HEK293 (cell line): ENCODE measurements around the gene DLEC1.

Experiments
- IKZF3 ChIP-seq: fragments of 450-650 bp; IDR thresholded peaks from 2 replicates; pipeline ENCODE4 v1.5.0; 2018; ENCODE audit warnings: missing biosample characterization, mild to moderate bottlenecking, missing genetic modification characterization, moderate library complexity
- KLF8 ChIP-seq: fragments of 450-650 bp; formaldehyde crosslinking; IDR thresholded peaks from 2 replicates; pipeline ENCODE4 v1.5.1; 2016; ENCODE audit warnings: missing biosample characterization, missing genetic modification characterization
- SETDB1 ChIP-seq: IDR thresholded peaks from one replicate; pipeline ENCODE4 v1.6.1; 2017; ENCODE audit warnings: mild to moderate bottlenecking, low read length, moderate library complexity, mixed read lengths; ENCODE audit not compliant: insufficient read length
- ZNF121 ChIP-seq: fragments of 450-650 bp; formaldehyde crosslinking; IDR thresholded peaks from 2 replicates; pipeline ENCODE4 v1.5.1; 2016; ENCODE audit warnings: missing biosample characterization, missing genetic modification characterization
- ZNF174 ChIP-seq: fragments of 450-650 bp; formaldehyde crosslinking; IDR thresholded peaks from 2 replicates; pipeline ENCODE4 v1.5.0; 2017; ENCODE audit warnings: missing biosample characterization, mild to moderate bottlenecking, missing genetic modification characterization
- ZNF48 ChIP-seq: fragments of 450-650 bp; formaldehyde crosslinking; IDR thresholded peaks from 2 replicates; pipeline ENCODE4 v1.5.1; 2016; ENCODE audit warnings: missing biosample characterization, missing genetic modification characterization
- ZNF837 ChIP-seq: fragments of 450-650 bp; formaldehyde crosslinking; IDR thresholded peaks from 2 replicates; pipeline ENCODE4 v1.5.1; 2016; ENCODE audit warnings: missing biosample characterization, missing genetic modification characterization
- TF ChIP-seq, protein P1 (sequence below): fragments of 450-650 bp; formaldehyde crosslinking; IDR thresholded peaks from 2 replicates; pipeline ENCODE4 v1.5.1; 2016; ENCODE audit warnings: missing biosample characterization, missing genetic modification characterization
- TF ChIP-seq, protein P2 (sequence below): IDR thresholded peaks from 2 replicates; pipeline ENCODE4 v1.6.1; 2011; ENCODE audit warnings: mild to moderate bottlenecking, low read depth, low read length, borderline replicate concordance
- TF ChIP-seq, protein P3 (sequence below): fragments of 450-650 bp; formaldehyde crosslinking; IDR thresholded peaks from 2 replicates; pipeline ENCODE4 v1.5.1; 2017; ENCODE audit warnings: missing biosample characterization, missing genetic modification characterization
- TF ChIP-seq, protein P4 (sequence below): fragments of 450-650 bp; formaldehyde crosslinking; IDR thresholded peaks from 2 replicates; pipeline ENCODE4 v1.5.1; 2016; ENCODE audit warnings: missing biosample characterization, missing genetic modification characterization, low read depth
- TF ChIP-seq, protein P5 (sequence below): fragments of 450-650 bp; formaldehyde crosslinking; IDR thresholded peaks from 2 replicates; pipeline ENCODE4 v1.5.1; 2016; ENCODE audit warnings: missing biosample characterization, missing genetic modification characterization, borderline replicate concordance
- TF ChIP-seq, protein P6 (sequence below): fragments of 450-650 bp; formaldehyde crosslinking; IDR thresholded peaks from 2 replicates; pipeline ENCODE4 v1.5.1; 2016; ENCODE audit warnings: missing biosample characterization, missing genetic modification characterization

DNA sequence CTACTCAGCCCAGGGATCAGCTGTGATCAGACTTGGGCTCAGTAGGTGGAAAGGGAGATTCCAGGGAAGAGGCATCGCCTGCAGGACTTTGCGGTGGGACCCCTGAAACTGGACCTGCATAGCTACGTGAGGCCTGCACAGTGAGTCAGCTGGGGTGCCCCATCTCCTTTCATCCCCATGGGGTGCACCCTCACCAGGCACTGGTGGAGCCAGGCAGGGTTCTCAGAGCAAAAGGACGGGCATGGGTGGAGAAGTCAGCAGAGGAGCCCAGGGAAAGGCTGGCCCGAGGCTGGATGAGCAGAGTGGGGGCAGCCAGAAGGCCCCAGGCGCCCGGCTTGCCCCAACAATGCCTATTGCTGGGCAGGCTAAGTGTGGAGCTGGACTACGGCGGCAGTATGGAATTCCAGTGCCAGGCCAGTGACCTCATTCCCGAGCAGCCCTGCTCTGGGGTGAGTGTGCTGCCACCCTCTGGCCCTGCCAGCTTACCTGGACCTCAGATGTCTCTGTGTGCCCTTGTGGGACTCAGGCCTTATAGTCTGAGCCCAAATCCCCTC is 78.2 kb downstream of the DLEC1 start:
- no peak for TF ChIP-seq IKZF3
- no peak for TF ChIP-seq ZNF837
- no peak for TF ChIP-seq ZNF48 (tag by site-specific recombination)
- no peak for TF ChIP-seq SETDB1
- TF ChIP-seq, protein P1, sequence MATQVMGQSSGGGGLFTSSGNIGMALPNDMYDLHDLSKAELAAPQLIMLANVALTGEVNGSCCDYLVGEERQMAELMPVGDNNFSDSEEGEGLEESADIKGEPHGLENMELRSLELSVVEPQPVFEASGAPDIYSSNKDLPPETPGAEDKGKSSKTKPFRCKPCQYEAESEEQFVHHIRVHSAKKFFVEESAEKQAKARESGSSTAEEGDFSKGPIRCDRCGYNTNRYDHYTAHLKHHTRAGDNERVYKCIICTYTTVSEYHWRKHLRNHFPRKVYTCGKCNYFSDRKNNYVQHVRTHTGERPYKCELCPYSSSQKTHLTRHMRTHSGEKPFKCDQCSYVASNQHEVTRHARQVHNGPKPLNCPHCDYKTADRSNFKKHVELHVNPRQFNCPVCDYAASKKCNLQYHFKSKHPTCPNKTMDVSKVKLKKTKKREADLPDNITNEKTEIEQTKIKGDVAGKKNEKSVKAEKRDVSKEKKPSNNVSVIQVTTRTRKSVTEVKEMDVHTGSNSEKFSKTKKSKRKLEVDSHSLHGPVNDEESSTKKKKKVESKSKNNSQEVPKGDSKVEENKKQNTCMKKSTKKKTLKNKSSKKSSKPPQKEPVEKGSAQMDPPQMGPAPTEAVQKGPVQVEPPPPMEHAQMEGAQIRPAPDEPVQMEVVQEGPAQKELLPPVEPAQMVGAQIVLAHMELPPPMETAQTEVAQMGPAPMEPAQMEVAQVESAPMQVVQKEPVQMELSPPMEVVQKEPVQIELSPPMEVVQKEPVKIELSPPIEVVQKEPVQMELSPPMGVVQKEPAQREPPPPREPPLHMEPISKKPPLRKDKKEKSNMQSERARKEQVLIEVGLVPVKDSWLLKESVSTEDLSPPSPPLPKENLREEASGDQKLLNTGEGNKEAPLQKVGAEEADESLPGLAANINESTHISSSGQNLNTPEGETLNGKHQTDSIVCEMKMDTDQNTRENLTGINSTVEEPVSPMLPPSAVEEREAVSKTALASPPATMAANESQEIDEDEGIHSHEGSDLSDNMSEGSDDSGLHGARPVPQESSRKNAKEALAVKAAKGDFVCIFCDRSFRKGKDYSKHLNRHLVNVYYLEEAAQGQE (tag by site-specific recombination): no peak
- no peak for TF ChIP-seq KLF8 (tag by site-specific recombination)
- TF ChIP-seq, protein P2, sequence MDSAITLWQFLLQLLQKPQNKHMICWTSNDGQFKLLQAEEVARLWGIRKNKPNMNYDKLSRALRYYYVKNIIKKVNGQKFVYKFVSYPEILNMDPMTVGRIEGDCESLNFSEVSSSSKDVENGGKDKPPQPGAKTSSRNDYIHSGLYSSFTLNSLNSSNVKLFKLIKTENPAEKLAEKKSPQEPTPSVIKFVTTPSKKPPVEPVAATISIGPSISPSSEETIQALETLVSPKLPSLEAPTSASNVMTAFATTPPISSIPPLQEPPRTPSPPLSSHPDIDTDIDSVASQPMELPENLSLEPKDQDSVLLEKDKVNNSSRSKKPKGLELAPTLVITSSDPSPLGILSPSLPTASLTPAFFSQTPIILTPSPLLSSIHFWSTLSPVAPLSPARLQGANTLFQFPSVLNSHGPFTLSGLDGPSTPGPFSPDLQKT: no peak
- TF ChIP-seq, protein P3, sequence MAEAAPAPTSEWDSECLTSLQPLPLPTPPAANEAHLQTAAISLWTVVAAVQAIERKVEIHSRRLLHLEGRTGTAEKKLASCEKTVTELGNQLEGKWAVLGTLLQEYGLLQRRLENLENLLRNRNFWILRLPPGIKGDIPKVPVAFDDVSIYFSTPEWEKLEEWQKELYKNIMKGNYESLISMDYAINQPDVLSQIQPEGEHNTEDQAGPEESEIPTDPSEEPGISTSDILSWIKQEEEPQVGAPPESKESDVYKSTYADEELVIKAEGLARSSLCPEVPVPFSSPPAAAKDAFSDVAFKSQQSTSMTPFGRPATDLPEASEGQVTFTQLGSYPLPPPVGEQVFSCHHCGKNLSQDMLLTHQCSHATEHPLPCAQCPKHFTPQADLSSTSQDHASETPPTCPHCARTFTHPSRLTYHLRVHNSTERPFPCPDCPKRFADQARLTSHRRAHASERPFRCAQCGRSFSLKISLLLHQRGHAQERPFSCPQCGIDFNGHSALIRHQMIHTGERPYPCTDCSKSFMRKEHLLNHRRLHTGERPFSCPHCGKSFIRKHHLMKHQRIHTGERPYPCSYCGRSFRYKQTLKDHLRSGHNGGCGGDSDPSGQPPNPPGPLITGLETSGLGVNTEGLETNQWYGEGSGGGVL: no peak
- no peak for TF ChIP-seq ZNF174 (tag by site-specific recombination)
- TF ChIP-seq ZNF121 (tag by site-specific recombination): no peak
- TF ChIP-seq, protein P4, sequence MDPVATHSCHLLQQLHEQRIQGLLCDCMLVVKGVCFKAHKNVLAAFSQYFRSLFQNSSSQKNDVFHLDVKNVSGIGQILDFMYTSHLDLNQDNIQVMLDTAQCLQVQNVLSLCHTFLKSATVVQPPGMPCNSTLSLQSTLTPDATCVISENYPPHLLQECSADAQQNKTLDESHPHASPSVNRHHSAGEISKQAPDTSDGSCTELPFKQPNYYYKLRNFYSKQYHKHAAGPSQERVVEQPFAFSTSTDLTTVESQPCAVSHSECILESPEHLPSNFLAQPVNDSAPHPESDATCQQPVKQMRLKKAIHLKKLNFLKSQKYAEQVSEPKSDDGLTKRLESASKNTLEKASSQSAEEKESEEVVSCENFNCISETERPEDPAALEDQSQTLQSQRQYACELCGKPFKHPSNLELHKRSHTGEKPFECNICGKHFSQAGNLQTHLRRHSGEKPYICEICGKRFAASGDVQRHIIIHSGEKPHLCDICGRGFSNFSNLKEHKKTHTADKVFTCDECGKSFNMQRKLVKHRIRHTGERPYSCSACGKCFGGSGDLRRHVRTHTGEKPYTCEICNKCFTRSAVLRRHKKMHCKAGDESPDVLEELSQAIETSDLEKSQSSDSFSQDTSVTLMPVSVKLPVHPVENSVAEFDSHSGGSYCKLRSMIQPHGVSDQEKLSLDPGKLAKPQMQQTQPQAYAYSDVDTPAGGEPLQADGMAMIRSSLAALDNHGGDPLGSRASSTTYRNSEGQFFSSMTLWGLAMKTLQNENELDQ (tag by site-specific recombination): no peak
- TF ChIP-seq, protein P5, sequence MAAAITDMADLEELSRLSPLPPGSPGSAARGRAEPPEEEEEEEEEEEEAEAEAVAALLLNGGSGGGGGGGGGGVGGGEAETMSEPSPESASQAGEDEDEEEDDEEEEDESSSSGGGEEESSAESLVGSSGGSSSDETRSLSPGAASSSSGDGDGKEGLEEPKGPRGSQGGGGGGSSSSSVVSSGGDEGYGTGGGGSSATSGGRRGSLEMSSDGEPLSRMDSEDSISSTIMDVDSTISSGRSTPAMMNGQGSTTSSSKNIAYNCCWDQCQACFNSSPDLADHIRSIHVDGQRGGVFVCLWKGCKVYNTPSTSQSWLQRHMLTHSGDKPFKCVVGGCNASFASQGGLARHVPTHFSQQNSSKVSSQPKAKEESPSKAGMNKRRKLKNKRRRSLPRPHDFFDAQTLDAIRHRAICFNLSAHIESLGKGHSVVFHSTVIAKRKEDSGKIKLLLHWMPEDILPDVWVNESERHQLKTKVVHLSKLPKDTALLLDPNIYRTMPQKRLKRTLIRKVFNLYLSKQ (tag by site-specific recombination): no peak
- TF ChIP-seq, protein P6, sequence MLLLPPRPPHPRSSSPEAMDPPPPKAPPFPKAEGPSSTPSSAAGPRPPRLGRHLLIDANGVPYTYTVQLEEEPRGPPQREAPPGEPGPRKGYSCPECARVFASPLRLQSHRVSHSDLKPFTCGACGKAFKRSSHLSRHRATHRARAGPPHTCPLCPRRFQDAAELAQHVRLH (tag by site-specific recombination): no peak
